Body of pancreas (tissue), 4 donors: ENCODE results near the gene C5orf15. TPM values are rescaled to one million over a fixed set of nuclear protein-coding genes. Genes with fewer than 3 reads are reported as not detected.
"Not testable (repeated sequence)": the region's sequence is repeated elsewhere in the genome, so short reads cannot be mapped to it uniquely, and the experiment has no call there.

Source experiments
- ATAC-seq: fragments of 150-250 bp; one replicate; pipeline ENCODE4 v1.9.1; 2016
- DNase-seq, 4 donors: peaks; one replicate each; pipeline ENCODE4 v3.0.0-alpha.2; 2019
- H3K27ac ChIP-seq, 4 donors: fragments of 200-600 bp; sonication (generic); 1 replicate in 3 of 4; 2 replicates in 1 of 4; pipeline versions ENCODE4 v1.5.1 to v1.6.1; 2016 to 2019; ENCODE audit warnings: mild to moderate bottlenecking in 1 of 4, mixed read lengths in 1 of 4, moderate library complexity in 1 of 4
- H3K27me3 ChIP-seq, 2 donors: fragments of 200-600 bp; sonication (generic); one replicate each; pipeline ENCODE4 v1.6.0; 2016; ENCODE audit warnings: mild to moderate bottlenecking in 1 of 2
- H3K36me3 ChIP-seq, 2 donors: fragments of 200-600 bp; sonication (generic); replicated peaks in 1 of 2; 2 replicates each; pipeline ENCODE4 v1.5.1; 2016; ENCODE audit warnings: low read depth in 2 of 2; ENCODE audit not compliant: insufficient read depth in 1 of 2
- H3K4me1 ChIP-seq: fragments of 200-600 bp; sonication (generic); one replicate; pipeline ENCODE4 v1.6.0; 2016
- H3K4me3 ChIP-seq, 2 donors: fragments of 200-600 bp; sonication (generic); 1 replicate in 1 of 2; 2 replicates in 1 of 2; pipeline ENCODE4 v1.5.1; 2016 to 2019
- H3K9me3 ChIP-seq, 3 donors: fragments of 200-600 bp; sonication (generic); 1 replicate in 2 of 3; 2 replicates in 1 of 3; pipeline ENCODE4 v1.5.1; 2016
- CTCF ChIP-seq, 7 experiments: fragments of 450-650 bp in 4 of 7; fragments of 200-600 bp in 3 of 7; sonication (generic) in 3 of 7; IDR thresholded peaks; one replicate each; pipeline ENCODE4 v1.5.1; 2016 to 2019; ENCODE audit warnings: antibody characterized with exemption in 7 of 7
- POLR2A ChIP-seq, 3 donors: fragments of 450-650 bp; IDR thresholded peaks; one replicate each; pipeline ENCODE4 v1.6.1; 2016; ENCODE audit warnings: antibody characterized with exemption in 3 of 3, mild to moderate bottlenecking in 2 of 3
- WGBS, 2 donors: methylation state at CpG; one replicate each; pipeline ENCODE4 v1.1.5; 2017; 5-methylcytosine and 5-hydroxymethylcytosine counted together
- intact Hi-C: fragments of 100-400 bp; cut with DNase I; formaldehyde crosslinking; loops from one replicate; pipeline ENCODE4 v1.15.1; 2023
- total RNA-seq, 2 donors: library from RNA; depleted of rRNA; stranded (reverse); fragments of >200 nt; gene quantifications; one replicate each; pipeline ENCODE4 v1.1.0, GENCODE V29; 2016

C5orf15 gene
- total RNA-seq, 2 donors from 2014 or later: 20.4 to 28.0 TPM

- TF ChIP-seq POLR2A (IDR thresholded peaks at IDR 0.05): no peak
- TF ChIP-seq CTCF (IDR thresholded peaks at IDR 0.05): no peak
- Histone ChIP-seq H3K4me1 (no peaks in the 10 kb centered on the region), H3K27ac (no peak overlapping the region), H3K27me3 (no peaks in the 10 kb centered on the region), H3K36me3 (peaks cover 0 to 6% of the 10 kb centered on the region in 2 donors), H3K9me3 (no peaks in the 10 kb centered on the region), H3K4me3 (no peak overlapping the region)
- intact Hi-C loops: no loop called here
- WGBS, 2 donors: 73 to 85% methylated on average over 1 of the region's 1 CpG
- no peak for ATAC-seq
- DNase-seq: no peak
These were observed 10.8 kb downstream of the C5orf15 start for GRCh38 chr5:133957591-133957990.

- ATAC-seq: no peak
- no peaks in the 10 kb centered on the region for H3K9me3 ChIP-seq
- TF ChIP-seq POLR2A (IDR thresholded peaks at IDR 0.05): no peak
- TF ChIP-seq CTCF (IDR thresholded peaks at IDR 0.05): no peak
- peaks cover 0 to 6% of the 10 kb centered on the region in 2 donors for H3K36me3 ChIP-seq
- H3K27me3 ChIP-seq: no peaks in the 10 kb centered on the region
- H3K4me1 ChIP-seq: no peaks in the 10 kb centered on the region
- no peak overlapping the region for H3K4me3 ChIP-seq
- H3K27ac ChIP-seq: no peak overlapping the region
- intact Hi-C loops: no loop called here
- DNase-seq: no peak
- 95 to 96% methylated on average over 3 to 4 of the region's 4 CpGs for WGBS, 2 donors
These were observed 11.3 kb downstream of the C5orf15 start for GRCh38 chr5:133957080-133957479.

- H3K27ac ChIP-seq, H3K4me1 ChIP-seq, H3K36me3 ChIP-seq, H3K9me3 ChIP-seq, intact Hi-C loops, H3K27me3 ChIP-seq, ATAC-seq, DNase-seq, H3K4me3 ChIP-seq: not testable (repeated sequence)
- 95 to 97% methylated on average over 1 of the region's 1 CpG for WGBS, 2 donors
These were observed 12.2 kb downstream of the C5orf15 start for GRCh38 chr5:133956196-133956595.

- no peak for TF ChIP-seq POLR2A (IDR thresholded peaks at IDR 0.05)
- no peak for TF ChIP-seq CTCF (IDR thresholded peaks at IDR 0.05)
- no peak overlapping the region for H3K4me3 ChIP-seq
- peak overlapping the region in 1 of 4 donors; percentile 33 for H3K27ac ChIP-seq
- peaks cover 0 to 6% of the 10 kb centered on the region in 2 donors for H3K36me3 ChIP-seq
- no peaks in the 10 kb centered on the region for H3K27me3 ChIP-seq
- no peaks in the 10 kb centered on the region for H3K9me3 ChIP-seq
- 80 to 89% methylated on average over 9 to 10 of the region's 10 CpGs for WGBS, 2 donors
- ATAC-seq: no peak
- peaks cover 10% of the 10 kb centered on the region for H3K4me1 ChIP-seq
- intact Hi-C loops: no loop called here
- DNase-seq: no peak
These were observed 14.8 kb downstream of the C5orf15 start for GRCh38 chr5:133953568-133954145.

GRCh38 chr5:133952729-133953567 lies 15.5 kb downstream of the C5orf15 start:
- 69 to 80% methylated on average over 8 to 10 of the region's 10 CpGs for WGBS, 2 donors
- peak in 3 of 4 donors; percentile 28 to 64 (median 37) for DNase-seq
- TF ChIP-seq POLR2A (IDR thresholded peaks at IDR 0.05): no peak
- TF ChIP-seq CTCF (IDR thresholded peaks at IDR 0.05): no peak
- peak; percentile 69 for ATAC-seq
- H3K27me3 ChIP-seq: no peaks in the 10 kb centered on the region
- H3K4me3 ChIP-seq: no peak overlapping the region
- no peaks in the 10 kb centered on the region for H3K9me3 ChIP-seq
- peaks cover 0 to 6% of the 10 kb centered on the region in 2 donors for H3K36me3 ChIP-seq
- intact Hi-C loops: no loop called here
- peaks cover 10% of the 10 kb centered on the region for H3K4me1 ChIP-seq
- peak overlapping the region in 1 of 4 donors; percentile 41 for H3K27ac ChIP-seq
